Testis (tissue), 2 donors: ENCODE results near the gene PHLPP2.

ENCODE experiments used
- CTCF ChIP-seq, 3 experiments: fragments of 450-650 bp in 2 of 3; fragments of 200-600 bp in 1 of 3; sonication (generic) in 1 of 3; IDR thresholded peaks; one replicate each; pipeline ENCODE4 v1.5.1; 2016 to 2019; ENCODE audit warnings: antibody characterized with exemption in 3 of 3, mild to moderate bottlenecking in 2 of 3, moderate library complexity in 1 of 3
- POLR2A ChIP-seq: fragments of 450-650 bp; IDR thresholded peaks from one replicate; pipeline ENCODE4 v1.6.1; 2017; ENCODE audit warnings: antibody characterized with exemption, mild to moderate bottlenecking, moderate library complexity

- no peak for TF ChIP-seq CTCF (IDR thresholded peaks at IDR 0.05)
- TF ChIP-seq POLR2A = no peak
These were observed 773 bp downstream of the PHLPP2 start for GRCh38 chr16:71723537-71724319.
